Measurements from ENCODE around the gene PRKCH. TPM values are rescaled to one million over a fixed set of nuclear protein-coding genes. Genes with fewer than 3 reads are reported as not detected.

Gene PRKCH
- polyA plus RNA-seq, 1 donor = 12.7 TPM

GRCh38 chr14:61571917-61572316 lies 250.5 kb downstream of the PRKCH start:
- no peak for DNase-seq

DNA sequence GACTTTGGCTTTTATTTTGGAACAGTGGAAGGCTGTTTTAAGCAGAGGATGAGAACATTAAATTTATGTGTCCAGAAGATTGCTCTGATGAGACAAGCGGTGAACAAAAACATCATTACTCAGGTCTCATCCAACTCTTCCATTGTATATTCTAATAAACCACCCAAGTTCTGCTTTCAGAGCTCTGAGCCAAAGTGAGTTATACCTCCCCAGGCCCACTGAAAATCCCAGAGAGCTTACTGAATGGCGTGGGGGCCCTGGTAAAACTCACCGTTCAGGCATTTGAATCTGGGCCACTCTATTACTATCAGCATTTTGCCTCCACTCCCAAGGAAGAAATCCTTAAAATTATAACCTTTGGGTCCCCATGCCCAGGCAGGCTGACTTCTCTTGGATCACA lies 251.9 kb downstream of the PRKCH start:
- DNase-seq = no peak

- DNase-seq = no peak
Observed at GRCh38 chr14:61573748-61574513, 252.6 kb downstream of the PRKCH start.

DNA sequence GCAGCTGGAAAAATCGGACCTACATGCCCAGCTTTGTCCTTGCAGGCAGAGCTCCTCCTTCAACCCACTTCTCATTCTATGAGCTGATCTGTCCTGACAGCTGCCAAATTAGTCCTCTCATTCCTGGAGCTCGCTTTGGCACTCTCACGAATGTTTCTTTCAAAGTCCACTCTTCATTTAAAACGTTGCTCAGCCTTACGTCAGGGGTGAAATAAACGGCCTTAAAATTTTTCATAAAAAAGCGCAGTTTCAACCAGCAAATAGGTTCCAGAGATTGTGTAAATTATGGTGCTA lies 253.1 kb downstream of the PRKCH start:
- no peak for DNase-seq

DNA sequence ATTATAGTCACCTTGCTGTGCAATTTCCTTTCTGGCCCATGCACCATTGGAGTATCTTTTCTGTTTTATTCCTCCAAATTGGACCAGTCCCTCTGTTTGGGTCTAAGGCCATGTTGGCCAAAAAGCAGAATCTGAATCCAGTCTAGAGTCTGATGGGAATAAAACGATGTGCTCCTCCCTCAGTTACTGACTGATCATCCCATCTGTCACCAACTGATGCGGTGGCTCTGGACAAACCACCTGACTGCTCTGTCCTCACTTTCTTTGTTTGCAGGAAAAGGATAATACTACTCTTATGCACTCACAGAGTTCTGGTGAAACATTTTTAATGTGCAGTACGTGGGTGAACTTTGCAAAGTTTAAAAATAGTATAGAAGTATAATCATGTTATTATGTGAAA lies 253.7 kb downstream of the PRKCH start:
- DNase-seq = no peak

DNA sequence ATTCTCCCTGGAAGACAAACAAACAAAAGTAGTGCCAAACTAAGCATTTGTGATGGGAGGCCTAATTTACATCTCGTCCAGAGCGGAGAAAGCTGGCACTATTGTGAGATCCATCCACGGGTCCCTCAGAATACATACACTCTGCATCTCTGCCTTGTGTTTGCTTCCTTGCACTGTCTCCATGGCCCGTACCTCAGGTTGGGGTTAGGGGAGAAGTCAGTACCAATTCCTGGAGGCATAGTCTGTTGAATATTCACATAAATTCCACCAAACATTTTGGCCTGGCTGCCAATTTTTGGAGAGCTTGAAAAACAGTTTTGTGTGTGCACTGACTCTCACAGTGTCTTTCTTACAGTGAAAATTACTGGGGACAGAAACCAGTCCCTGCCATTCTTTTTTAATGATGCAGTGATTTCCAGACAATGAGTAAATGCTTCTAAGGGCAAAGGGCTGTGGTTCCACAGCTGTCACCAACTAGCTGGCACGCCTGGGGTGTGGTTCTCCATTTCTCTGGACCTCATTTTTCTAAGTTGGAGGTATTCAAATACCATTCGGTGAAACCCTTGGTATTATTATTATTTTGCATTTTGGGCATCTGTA lies 254.3 kb downstream of the PRKCH start:
- DNase-seq = no peak

DNA sequence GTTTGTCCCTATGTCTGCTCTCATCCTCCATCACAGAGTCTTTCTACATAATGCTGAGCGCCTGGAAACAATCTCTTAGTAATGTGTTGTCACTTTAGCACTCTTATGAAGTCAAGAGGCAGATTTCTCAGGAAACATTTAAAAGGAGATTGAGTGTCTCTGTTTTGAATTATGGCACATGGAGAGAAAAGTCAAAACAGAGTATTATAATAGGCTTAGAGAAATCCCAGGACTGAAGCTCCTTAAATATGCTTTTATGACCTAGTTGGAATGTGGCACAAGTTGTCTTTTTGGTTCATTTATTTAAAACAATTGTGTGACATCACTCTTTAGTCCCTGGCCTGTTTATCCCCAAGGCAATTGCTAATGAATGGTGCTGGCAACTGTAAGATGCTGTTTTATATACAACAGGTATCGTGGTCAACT lies 256.1 kb downstream of the PRKCH start:
- DNase-seq = no peak

DNA sequence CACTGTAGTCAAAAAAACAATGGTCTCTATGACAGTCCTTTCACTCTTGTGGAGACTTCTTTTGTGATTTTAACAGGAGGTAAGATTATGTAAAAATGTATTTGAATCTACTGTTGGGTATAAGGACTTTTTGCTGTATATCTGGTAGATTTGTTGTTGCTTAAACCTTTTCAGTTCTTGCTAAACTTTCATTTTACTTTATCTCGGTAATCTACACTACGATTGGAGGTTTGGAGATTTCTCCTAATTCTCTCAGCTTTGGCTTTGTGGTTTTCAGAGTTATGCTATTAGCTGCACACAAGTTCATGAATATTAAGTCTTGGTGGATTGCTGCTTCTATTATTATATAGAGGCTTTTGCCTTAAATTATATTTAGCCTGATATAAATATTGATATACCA lies 257.4 kb downstream of the PRKCH start:
- DNase-seq = no peak

- no peak for DNase-seq
Observed at GRCh38 chr14:61581340-61581739, 260.0 kb downstream of the PRKCH start.

DNA sequence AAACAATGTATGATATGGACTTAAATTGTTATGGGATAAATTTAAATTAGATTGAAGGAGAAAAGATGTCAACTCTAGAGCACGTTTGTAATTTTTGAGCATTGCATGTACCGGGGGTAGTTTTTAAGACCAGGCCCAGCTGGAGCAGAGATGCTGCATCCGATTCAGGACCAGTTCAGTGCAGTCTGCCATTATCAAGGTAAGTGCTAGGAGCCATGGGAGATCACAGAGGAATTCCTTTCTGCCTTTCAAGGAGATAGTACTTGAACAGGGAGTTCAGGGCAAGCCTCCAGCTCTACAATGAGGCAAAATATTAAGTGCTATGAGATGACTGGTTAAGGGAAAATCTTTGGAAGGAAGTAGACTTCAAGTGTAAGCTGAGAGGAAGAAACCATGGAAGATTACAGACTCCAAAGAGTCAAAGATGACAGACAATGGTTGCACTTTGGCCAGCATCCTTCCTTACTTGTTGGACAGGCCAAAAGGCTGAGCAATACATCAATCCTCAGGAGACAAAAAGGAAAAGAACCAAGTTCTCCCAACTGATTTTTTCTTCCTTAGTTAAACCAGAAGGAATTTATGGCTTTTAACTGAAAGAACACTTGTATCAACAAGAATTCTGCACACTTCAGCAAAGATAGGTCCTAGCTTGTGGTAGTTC lies 260.7 kb downstream of the PRKCH start:
- DNase-seq = no peak

- DNase-seq = no peak
Observed at GRCh38 chr14:61582815-61583214, 261.4 kb downstream of the PRKCH start.

DNA sequence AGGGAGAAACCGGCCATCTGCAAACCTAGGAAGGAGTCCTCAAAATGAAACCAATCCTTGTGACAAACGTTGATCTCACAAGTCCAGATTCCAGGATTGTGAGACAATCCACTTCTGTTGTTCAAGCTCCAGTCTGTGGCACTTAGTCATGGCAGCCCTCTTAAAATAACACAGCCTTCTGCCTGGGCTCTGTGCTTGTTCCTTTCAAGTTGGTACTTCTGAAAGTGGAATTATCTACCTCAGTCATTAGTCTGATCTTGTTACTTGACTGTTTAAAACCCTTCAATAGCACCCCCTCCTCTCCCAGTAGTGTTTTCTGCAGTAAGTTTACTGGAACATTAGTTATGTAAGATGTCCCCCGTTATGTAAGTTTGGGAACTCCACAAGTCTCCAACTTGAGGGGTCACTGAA lies 263.0 kb downstream of the PRKCH start:
- no peak for DNase-seq

DNA sequence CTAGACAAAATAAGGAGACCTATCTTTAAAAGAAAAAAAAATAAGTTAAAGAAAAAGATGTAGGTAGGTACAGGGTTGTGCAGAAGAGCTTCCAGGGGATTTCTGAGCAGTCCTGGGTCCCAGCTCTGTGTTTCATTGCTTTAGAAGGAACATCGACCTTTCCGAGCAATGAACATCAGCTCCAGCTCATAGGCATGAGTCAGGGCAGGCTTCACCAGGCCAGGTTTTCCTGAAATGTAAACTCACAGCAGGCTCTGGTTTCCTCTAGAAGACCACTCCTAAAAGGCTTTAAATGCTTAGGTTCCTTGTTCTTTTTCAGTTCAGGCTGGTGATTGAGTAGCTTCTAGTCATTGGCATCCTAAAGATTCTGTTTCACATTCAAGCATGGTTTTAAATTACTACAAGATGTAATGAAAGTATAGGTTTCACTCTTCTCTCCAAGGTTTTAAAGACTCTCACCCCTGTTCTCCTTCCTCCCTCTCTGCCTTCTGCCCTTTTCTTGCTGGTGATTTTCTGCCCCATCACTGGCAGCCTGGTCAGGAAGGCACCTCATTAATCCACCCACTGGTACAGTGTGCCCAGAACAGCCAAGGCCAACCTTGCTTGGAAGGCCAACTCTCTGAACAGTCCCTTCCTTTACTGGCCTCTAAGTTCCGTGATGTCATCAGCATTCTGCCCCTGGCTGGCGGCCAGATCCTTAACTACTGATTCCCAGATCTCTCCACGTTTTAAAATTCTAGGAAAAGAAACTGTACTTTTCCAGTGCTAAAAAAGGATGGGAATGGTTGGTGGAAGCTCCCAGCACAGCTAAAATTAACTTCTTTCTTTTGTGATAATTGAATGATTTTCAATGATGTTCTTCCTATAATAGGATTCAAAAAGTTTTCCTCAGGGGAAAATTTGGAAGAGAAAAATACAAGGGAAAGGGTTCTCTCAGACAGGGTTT lies 264.5 kb downstream of the PRKCH start:
- peak; percentile 85 for DNase-seq

DNA sequence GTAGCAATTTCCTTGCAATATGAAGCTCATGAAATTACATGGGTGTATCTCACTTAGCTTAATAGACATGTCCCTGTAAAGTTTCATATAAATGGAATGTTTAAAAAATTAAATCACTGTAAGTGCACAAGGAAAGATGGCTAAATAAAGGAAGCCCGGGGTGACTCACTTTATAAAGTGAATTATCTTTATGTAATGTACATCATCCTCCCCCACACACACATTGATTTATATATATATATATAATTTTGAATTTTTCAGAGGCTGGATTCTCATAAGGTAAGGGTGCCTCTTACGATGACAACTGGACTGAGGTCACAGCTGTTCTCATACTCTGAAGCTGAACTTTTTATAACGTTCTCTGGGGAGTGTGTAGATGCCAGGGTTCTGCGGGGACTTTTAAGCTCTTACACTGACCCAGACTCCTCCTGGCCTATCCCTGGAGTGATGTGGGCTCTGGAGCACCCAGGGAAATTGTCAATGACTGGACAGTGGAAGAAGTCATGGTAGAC lies 265.2 kb downstream of the PRKCH start:
- no peak for DNase-seq

GRCh38 chr14:61587081-61587713 lies 265.8 kb downstream of the PRKCH start:
- DNase-seq = no peak

DNA sequence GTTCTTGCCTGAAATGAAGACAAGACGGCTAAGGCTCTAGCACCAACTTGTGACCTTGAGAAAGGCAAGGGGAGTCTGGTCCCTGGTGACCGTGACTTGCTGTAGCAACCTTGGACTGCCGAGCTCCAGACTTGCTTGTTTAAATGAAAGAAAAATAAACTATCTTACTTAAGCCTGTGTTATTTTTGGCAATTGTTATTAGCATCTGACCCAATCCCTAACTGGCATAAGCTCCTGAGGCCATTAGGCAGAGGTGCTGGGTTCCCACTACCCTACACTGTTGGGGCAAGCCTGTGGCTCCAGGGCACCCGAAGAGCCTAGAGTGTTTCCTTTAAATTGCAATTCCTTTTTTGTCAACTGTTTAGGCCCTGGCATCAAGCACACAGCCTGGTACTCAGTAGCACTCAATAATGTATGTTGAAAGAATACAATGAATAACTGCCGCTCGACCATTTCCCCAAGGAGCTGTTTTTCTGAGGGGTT lies 267.1 kb downstream of the PRKCH start:
- no peak for DNase-seq

DNA sequence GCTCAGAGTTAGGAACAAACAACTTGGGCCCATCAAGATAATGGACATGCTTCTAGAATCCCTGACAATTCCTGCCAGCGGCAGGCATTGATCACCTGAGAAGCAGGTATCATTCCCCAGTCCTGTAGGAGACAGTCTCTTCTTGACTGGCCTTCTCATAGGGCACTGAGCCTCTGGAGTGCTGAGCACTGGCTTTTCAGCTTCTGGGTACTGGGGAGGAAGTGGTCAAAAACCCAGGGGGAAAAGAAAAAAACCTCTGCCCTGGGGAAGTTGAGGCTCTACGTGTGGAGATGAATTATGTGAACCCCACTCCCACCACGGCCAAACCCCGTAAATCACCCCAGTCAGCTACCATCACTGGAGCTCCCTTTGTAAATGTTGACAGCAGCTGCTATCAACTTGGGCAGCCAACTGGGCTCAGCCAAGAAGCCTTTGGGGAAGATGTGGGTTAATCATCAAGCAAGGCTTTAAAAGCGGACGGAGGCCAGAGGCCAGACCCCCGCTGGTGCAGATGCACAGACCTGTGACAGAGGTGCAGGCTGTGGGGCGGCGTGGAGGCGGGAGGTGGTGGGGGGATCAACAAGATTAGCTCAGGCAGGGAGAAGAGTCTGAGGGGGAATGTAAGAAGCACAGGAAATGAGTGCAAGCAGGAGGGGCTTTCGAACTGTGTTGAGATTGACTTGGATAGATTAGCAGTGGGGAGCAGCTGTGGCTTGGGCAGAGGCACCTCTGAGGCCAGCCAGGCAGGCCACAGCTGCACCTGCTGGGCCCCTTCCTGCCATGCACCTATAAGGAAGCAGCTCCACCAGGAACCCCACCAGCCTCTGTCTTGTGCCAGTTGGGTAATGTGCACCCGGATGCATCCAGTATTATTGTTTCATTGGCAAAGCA lies 268.6 kb downstream of the PRKCH start:
- DNase-seq = no peak

DNA sequence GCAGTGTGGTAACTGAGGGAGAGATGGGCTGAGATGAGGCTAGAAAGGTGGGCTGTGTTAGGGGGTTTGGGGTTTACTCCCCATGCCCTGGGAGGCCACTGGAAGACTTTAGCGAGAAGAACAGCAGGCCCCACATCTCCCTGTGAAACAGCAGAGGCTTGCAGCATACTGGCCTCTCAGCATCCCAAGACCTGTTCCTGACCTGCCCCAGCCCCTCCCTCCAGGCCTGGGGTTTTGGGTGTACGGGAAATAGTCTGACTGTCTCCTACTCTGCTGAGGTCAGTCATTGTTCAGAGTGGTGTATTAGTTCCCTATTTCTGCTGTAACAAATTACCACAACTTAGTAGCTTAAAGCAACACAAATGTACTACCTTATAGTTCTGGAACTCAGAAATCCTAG lies 270.5 kb downstream of the PRKCH start:
- DNase-seq = no peak

DNA sequence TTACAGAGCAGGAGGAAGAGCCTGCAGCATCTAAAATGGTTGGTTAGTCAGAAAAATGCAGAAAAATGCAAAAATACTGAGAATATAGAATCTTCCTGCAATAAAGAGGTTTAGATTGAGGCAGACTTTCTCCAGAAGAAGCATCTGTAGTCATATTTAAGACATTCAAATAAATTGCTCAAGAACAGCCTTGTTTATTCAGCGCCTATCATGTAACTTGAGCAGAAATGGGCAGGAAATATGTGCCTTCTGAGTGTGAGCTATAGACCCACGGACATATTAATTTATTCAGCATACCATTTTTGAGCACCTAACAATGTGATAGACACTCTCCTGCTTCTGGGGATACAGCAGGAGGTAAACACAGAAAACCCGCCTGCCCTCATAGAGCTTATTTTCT lies 272.0 kb downstream of the PRKCH start:
- DNase-seq = no peak

- DNase-seq = no peak
Observed at GRCh38 chr14:61596990-61597389, 275.6 kb downstream of the PRKCH start.

GRCh38 chr14:61598980-61599379 lies 277.6 kb downstream of the PRKCH start:
- no peak for DNase-seq

All from hindlimb muscle (tissue), 1 donor.